A673 (cell line): ENCODE data around the gene MET.

Experiments used
- EZH2 ChIP-seq: fragments of 200-600 bp; sonication (generic); IDR thresholded peaks from 2 replicates; pipeline ENCODE4 v1.6.1; 2017; ENCODE audit warnings: borderline replicate concordance, low read depth, mild to moderate bottlenecking, mixed read lengths, antibody characterized with exemption, low read length; ENCODE audit not compliant: poor library complexity, severe bottlenecking
- TF ChIP-seq, protein P1 (sequence below): fragments of 300-800, 200-600 bp; sonication (generic); conservative IDR thresholded peaks from 2 replicates; pipeline ENCODE4 v1.5.1; 2017; ENCODE audit warnings: low read depth, mild to moderate bottlenecking, antibody characterized with exemption, low read length, moderate library complexity, mixed read lengths

- TF ChIP-seq, protein P1, sequence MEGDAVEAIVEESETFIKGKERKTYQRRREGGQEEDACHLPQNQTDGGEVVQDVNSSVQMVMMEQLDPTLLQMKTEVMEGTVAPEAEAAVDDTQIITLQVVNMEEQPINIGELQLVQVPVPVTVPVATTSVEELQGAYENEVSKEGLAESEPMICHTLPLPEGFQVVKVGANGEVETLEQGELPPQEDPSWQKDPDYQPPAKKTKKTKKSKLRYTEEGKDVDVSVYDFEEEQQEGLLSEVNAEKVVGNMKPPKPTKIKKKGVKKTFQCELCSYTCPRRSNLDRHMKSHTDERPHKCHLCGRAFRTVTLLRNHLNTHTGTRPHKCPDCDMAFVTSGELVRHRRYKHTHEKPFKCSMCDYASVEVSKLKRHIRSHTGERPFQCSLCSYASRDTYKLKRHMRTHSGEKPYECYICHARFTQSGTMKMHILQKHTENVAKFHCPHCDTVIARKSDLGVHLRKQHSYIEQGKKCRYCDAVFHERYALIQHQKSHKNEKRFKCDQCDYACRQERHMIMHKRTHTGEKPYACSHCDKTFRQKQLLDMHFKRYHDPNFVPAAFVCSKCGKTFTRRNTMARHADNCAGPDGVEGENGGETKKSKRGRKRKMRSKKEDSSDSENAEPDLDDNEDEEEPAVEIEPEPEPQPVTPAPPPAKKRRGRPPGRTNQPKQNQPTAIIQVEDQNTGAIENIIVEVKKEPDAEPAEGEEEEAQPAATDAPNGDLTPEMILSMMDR = no peak
- TF ChIP-seq EZH2 = no peak
Observed at GRCh38 chr7:116736927-116737715, 65.1 kb downstream of the MET start.
